HG02840 (cell line): ENCODE results near the gene FCN2.
"Not testable (repeated sequence)": the region's sequence is repeated elsewhere in the genome, so short reads cannot be mapped to it uniquely, and the experiment has no call there.

Source experiments
- ATAC-seq: cut with Tn5 transposase; IDR thresholded peaks from one replicate; pipeline ENCODE4 v1.9.1; 2021; ENCODE audit warnings: mild to moderate bottlenecking, moderate library complexity, moderate number of reproducible peaks; ENCODE audit not compliant: unreplicated experiment, low FRiP score

Gene FCN2

DNA sequence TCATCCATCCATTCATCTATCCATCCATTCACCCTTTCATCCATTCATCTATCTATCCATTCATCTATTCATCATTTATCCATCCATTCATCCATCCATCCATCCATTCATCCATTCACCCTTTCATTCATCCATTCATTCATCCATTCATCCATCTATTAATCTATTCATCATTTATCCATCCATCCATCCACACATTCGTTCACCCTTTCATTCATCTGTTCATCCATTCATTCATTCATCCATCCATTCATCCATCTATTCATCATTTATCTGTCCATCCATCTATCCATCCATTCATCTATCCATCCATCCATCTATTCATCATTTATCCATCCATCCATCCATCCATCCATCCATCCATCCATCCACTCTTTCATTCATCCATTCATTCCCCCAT lies 33.9 kb upstream of the FCN2 start:
- no peak for ATAC-seq

DNA sequence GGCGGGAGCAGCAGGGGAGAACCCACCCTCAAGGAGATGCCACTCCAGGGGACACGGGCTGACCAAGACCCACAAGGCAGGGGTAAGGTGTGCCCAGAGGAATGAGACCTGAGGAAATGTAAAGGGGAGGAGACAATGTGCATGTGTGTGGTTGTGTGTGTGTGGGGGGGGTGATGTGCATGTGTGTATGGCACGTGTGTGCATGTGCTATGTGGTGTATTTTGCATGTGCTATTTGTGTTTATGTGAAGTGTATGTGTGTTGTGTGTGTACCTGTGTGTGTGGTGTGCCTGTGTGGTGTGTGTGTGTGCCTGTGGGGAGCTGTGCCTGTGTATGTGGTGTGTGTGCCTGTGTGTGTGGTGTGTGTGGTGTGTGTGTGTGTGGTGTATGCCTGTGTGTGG lies 33.5 kb upstream of the FCN2 start:
- ATAC-seq = no peak

DNA sequence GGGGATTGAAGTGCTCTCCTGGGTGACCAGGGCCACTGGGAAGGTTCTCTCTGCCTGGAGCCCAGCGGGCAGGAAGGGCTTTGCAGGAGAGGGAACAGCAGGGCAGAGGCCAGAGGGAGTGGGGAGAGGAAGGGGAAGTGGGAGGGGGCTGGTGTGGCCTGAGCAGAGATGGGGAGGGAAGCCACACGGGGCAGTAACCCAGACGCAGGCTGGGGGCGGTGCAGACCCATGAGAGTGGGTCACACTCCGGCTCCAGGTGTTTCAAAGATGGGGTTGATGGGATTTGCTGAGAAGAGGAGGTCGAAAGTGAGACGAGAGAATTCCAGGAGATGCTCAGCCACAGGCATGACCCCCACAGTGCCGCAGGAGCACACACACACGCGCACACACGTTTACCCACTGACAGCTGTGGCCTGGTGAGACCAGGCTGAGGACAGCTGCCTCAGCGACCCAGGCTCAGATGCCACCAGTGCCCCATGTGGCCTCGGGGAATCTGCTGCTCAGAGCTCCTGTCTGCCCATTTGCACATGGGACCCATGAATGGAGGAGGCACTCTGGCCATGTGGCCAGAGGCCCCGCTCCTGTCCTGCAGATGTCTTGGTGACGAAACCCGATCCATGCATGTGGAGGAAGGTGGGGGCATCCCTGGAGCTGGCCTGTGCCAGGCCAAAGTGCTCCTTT lies 32.7 kb upstream of the FCN2 start:
- ATAC-seq = no peak

GRCh38 chr9:134848504-134848903 lies 32.1 kb upstream of the FCN2 start:
- no peak for ATAC-seq

- ATAC-seq = no peak
These were observed 30.0 kb upstream of the FCN2 start for GRCh38 chr9:134850611-134851010.

DNA sequence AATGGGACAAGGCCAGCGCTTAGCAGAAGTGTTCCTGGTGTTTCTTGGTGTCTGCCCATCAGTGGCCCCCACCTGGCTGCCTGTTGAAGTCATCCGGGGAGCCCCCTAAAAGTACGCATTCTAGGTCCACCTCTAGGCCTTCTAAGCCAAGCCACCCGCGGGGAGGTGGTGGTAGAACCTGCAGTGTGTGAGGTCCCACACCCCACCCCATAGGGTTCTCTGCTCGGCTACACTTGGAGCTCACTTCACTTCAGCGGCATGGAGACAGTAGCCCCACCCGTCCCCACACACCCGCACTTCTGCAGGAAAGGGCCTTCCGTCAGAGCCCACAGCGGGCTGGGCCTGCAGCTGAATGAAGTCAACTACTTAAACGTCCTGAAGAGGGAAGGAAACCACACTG lies 29.6 kb upstream of the FCN2 start:
- ATAC-seq = no peak

- ATAC-seq = no peak
These were observed 27.5 kb upstream of the FCN2 start for GRCh38 chr9:134852906-134853654.

DNA sequence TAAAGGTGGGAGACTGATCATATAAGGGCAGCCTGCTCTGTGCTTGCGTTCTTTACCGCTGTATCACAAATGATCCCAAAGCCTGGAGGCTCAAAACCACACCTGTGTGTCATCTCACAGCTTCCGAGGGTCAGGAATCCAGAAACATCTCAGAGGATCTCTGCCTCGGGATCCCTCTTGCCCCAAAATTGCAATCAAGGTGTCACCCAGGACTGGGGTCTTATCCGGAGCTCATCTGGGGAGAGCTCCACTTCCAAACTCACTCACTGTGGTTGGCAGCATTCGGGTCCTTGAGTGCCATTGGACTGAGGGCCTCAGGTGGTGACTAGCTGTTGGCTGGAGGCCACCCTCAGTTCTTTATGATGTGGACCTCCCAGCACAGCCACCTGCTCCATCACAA lies 26.7 kb upstream of the FCN2 start:
- ATAC-seq = no peak

DNA sequence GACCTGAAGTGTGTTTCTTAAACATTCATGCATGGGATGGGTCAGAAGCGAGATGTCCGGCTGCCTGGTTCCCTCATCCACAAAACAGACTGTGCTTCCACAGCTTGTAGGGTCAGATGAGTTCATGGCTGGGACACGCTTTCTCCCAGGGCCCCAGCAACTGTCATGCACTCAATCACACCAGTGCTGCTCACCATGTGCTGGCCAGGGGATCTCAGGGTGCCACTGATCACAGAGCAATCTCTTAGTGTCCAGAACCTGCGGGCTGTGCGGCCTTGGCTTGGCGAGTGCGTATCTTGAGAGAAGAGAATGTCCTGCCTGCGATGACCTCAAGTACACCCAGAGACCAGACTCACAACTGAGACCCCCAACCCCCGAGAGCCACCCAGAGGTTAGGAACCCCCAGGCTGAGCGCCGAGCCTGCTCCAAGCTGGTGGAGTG lies 26.0 kb upstream of the FCN2 start:
- ATAC-seq = no peak

DNA sequence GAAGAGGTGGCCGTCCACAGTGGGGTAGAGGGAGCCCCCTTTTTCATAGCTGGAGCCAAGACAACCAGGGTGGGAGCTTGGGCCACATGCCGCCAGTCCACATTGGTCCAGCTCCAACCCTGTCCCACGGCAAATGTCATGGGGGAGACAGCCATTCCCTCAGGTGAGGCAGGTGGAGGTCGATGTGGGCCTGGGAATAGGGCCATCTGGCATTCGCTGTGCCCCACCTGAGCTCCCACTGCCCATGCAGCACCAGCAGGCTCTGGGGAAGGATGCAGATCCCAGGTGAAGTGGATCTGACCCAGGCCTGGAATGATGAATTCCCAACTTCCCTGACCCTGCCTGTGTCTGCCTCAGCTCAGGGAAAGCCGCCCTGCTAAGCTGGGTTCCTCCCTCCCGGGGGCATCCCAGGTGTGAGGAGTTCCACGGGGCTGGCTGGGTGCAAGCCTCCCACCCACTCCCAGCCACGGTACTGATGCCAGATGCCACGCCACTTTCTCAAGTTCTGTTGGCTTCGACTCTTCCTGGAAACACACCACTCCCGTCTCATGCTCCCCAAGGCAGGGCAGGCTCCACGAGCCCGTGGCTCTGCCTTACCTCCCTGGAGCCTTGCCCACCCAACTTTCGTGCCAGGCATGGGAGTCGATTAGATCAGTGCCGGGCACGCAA lies 25.2 kb upstream of the FCN2 start:
- no peak for ATAC-seq

GRCh38 chr9:134855900-134856377 lies 24.7 kb upstream of the FCN2 start:
- ATAC-seq = no peak

DNA sequence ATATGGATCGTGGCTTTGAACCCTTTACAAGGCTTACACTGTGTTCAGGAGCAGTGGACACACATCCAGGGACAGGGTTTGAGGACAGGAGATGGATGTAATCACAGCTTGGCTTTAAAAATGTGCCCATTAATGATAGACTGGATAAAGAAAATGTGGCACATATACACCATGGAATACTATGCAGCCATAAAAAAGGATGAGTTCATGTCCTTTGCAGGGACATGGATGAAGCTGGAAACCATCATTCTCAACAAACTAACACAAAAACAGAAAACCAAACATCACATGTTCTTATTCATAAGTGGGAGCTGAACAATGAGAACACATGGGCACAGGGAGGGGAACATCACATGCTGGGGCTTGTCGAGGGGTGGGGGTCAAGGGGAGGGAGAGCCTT lies 23.2 kb upstream of the FCN2 start:
- not testable (repeated sequence) for ATAC-seq

GRCh38 chr9:134858051-134858841 lies 22.4 kb upstream of the FCN2 start:
- peak; percentile 64 for ATAC-seq

- no peak for ATAC-seq
These were observed 20.1 kb upstream of the FCN2 start for GRCh38 chr9:134860510-134860909.

GRCh38 chr9:134861595-134862334 lies 18.8 kb upstream of the FCN2 start:
- ATAC-seq = no peak

GRCh38 chr9:134863306-134863902 lies 17.2 kb upstream of the FCN2 start:
- ATAC-seq = no peak

- ATAC-seq = no peak
These were observed 16.4 kb upstream of the FCN2 start for GRCh38 chr9:134863941-134864820.

DNA sequence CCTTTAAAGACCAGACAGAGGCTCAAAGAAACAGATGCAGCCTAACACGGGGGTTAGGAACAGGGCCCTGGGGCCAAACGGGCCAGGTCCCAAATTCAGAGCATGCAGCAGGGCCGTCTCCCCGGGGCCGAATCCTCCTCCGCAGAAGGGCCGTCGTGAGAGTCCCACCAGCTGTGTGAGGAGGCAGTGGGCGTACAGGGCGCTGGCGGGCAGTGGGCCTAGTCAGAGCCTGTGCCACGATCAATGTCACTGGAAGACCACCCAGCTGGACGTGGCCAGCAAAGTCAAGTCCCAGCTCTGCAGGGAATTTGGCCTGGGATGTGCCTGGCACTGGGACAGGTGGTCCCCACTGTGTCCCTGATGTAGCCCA lies 15.8 kb upstream of the FCN2 start:
- ATAC-seq = no peak
